Heart right ventricle (tissue), 16 donors: ENCODE measurements around the gene TEX264. TPM values are rescaled to one million over a fixed set of nuclear protein-coding genes. Genes with fewer than 3 reads are reported as not detected.

Experiments
- ATAC-seq, 8 donors: fragments of 200-7000 bp; cut with Tn5 transposase; one replicate each; pipeline ENCODE4 v1.9.1; 2020; ENCODE audit warnings: mild to moderate bottlenecking in 8 of 8, moderate library complexity in 8 of 8, moderate number of reproducible peaks in 1 of 8
- DNase-seq, 2 donors: peaks; one replicate each; pipeline ENCODE4 v3.0.0-alpha.2; 2020
- H3K27ac ChIP-seq, 10 donors: fragments of 200-600 bp; sonication (generic) in 2 of 10; one replicate each; pipeline versions ENCODE4 v1.5.0 to v1.8.0; 2020 to 2022; ENCODE audit warnings: mild to moderate bottlenecking in 3 of 10
- H3K27me3 ChIP-seq, 7 donors: fragments of 200-600 bp; one replicate each; pipeline ENCODE4 v1.8.0; 2021 to 2022; ENCODE audit warnings: mild to moderate bottlenecking in 2 of 7
- H3K36me3 ChIP-seq, 9 donors: fragments of 200-600 bp; sonication (generic) in 1 of 9; one replicate each; pipeline versions ENCODE4 v1.5.0 to v1.8.0; 2020 to 2022; ENCODE audit warnings: mild to moderate bottlenecking in 2 of 9
- H3K4me1 ChIP-seq, 9 donors: fragments of 200-600 bp; sonication (generic) in 1 of 9; one replicate each; pipeline versions ENCODE4 v1.5.0 to v1.8.0; 2020 to 2022; ENCODE audit warnings: mild to moderate bottlenecking in 4 of 9
- H3K4me3 ChIP-seq, 10 donors: fragments of 200-600 bp; sonication (generic) in 2 of 10; one replicate each; pipeline versions ENCODE4 v1.5.0 to v1.8.0; 2020 to 2022; ENCODE audit warnings: mild to moderate bottlenecking in 7 of 10, moderate library complexity in 2 of 10
- H3K9me3 ChIP-seq, 11 donors: fragments of 200-600 bp in 10 of 11; sonication (generic) in 2 of 11; one replicate each; pipeline versions ENCODE4 v1.5.0 to v1.8.0; 2013 to 2022; ENCODE audit warnings: mild to moderate bottlenecking in 2 of 11, control low read depth in 1 of 11, moderate library complexity in 1 of 11
- CTCF ChIP-seq, 9 donors: fragments of 200-600 bp; sonication (generic) in 2 of 9; IDR thresholded peaks; one replicate each; pipeline versions ENCODE4 v1.5.0 to v1.8.0; 2021 to 2022; ENCODE audit warnings: antibody characterized with exemption in 9 of 9, mild to moderate bottlenecking in 5 of 9, moderate library complexity in 1 of 9
- WGBS, 2 donors: extraction: QIAGEN DNeasy Blood & Tissue Kit; methylation state at CpG; one replicate each; pipeline ENCODE4 v1.1.7; 2013; ENCODE audit warnings: inconsistent platforms in 1 of 2; 5-methylcytosine and 5-hydroxymethylcytosine counted together
- intact Hi-C, 10 donors: fragments of 100-400 bp; cut with DNase I; formaldehyde crosslinking; loops; one replicate each; pipeline versions ENCODE4 v1.11.1 to v1.14.2; 2022
- polyA plus RNA-seq, 2 donors: library from polyadenylated mRNA; stranded (reverse); fragments of 200-250 nt; gene quantifications; one replicate each; pipeline ENCODE4 v1.2.3, GENCODE V29; 2013
- total RNA-seq, 10 donors: library from RNA; stranded (reverse); fragmentation: NEBNext Ultra II Directional in 3 of 10; extraction: Animal tissue kit (Norgen Biotek cat#: 25700) in 3 of 10; gene quantifications; one replicate each; pipeline versions ENCODE4 v1.2.1 to v1.2.4, GENCODE V29; 2021 to 2023
- donor health status: Arrhythmogenic right ventricular cardiomyopathy.
- donor health status: ischemic (EF 13 %, LVEDD 7.1; RV severe dilation, severe dysfunction).
- donor health status: healthy with polysubstance abuse.
- donor health status: DM: no; HTN: yes; CAD: no.
- donor health status: DM: no; HTN: no; CAD: no.
- donor health status: ischemic (EF 25% LVEDD 6.9; RV normal size, moderate dysfunction).
- donor health status: ischemic (EF 25% LVEDD 5.7; RV mildly dilated, moderate dysfunction).
- donor health status: healthy.
- donor health status: DM: yes; HTN: yes; CAD: no.
- donor health status: Ischemic cardiomyopathy.
- donor health status: ischemic (EF 35%, LVEDD 5.7; RV mildly dilated, moderate dysfunction).
- donor health status: nonischemic (EF 11% LVEDD 7.7; RV severe dilation, severe dysfunction).
- donor health status: DM: yes; HTN: yes; CAD: no.
- donor health status: PGD.
- donor health status: ischemic (EF 29% LVEDD 5.4; RV normal size, mild dysfunction).
- donor health status: nonischemic (EF 23%, LVEDD 6.1; RV moderate dilation, normal function).

The TEX264 gene
- total and polyA plus RNA-seq, 12 donors: 28.4 to 87.0 (median 35.9) TPM

- no peak overlapping the region for H3K4me3 ChIP-seq
- WGBS, 2 donors: 91 to 98% methylated on average over 4 of the region's 4 CpGs
- ATAC-seq (no peak), DNase-seq (no peak)
- H3K27me3 ChIP-seq: no peaks in the 10 kb centered on the region
- intact Hi-C loops: no loop called here
- H3K36me3 ChIP-seq: peaks cover 0 to 86% (median 54%) of the 10 kb centered on the region in 9 donors
- H3K4me1 ChIP-seq: no peaks in the 10 kb centered on the region
- no peaks in the 10 kb centered on the region for H3K9me3 ChIP-seq
- no peak overlapping the region for H3K27ac ChIP-seq
- no peak for TF ChIP-seq CTCF (IDR thresholded peaks at IDR 0.05)
Measured at GRCh38 chr3:51630513-51630912, 40.5 kb upstream of the TEX264 start.

- Histone ChIP-seq H3K4me1 (no peaks in the 10 kb centered on the region), H3K9me3 (no peaks in the 10 kb centered on the region), H3K27ac (no peak overlapping the region), H3K36me3 (peaks cover 0 to 100% (median 89%) of the 10 kb centered on the region in 9 donors), H3K4me3 (no peak overlapping the region), H3K27me3 (no peaks in the 10 kb centered on the region)
- no peak for ATAC-seq
- no peak for TF ChIP-seq CTCF (IDR thresholded peaks at IDR 0.05)
- whole genome bisulfite sequencing, 2 donors: 97% methylated on average over 14 of the region's 14 CpGs
- intact Hi-C loops: no loop called here
- no peak for DNase-seq
Measured at GRCh38 chr3:51637144-51637940, 33.7 kb upstream of the TEX264 start.

DNA sequence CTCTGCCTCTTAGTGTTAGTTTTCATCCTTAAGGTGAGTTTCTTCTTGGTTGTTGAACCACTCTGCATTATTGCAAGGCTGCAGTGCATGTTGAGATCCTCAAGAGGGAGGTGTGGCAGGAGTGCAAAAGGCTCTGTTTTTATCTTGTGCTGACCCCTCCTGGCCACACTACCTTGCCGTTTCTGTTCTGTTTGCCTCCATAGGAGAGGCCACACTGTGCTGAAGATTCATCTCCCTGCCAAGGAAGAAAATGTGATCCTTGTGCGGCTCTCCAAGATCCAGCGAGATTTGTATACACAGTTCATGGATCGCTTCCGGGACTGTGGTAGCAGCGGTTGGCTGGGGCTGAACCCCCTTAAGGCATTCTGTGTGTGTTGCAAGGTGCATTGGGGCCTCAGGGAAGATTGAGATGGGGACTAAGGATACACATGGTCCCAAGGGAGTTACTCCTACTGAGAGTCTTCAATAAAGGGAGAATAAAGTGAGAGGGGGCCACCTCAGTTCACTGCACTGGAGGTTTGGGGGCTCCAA lies 33.0 kb upstream of the TEX264 start:
- intact Hi-C loops: no loop called here
- Histone ChIP-seq H3K4me1 (no peaks in the 10 kb centered on the region), H3K27ac (no peak overlapping the region), H3K27me3 (no peaks in the 10 kb centered on the region), H3K36me3 (peaks cover 0 to 100% (median 91%) of the 10 kb centered on the region in 9 donors), H3K4me3 (no peak overlapping the region), H3K9me3 (no peaks in the 10 kb centered on the region)
- TF ChIP-seq CTCF (IDR thresholded peaks at IDR 0.05): peak in 8 of 9 donors; percentile 13 to 68 (median 42)
- DNase-seq (no peak), ATAC-seq (peak in 2 of 8 donors; percentile 42 to 46)
- WGBS, 2 donors: 74 to 78% methylated on average over 6 of the region's 6 CpGs

DNA sequence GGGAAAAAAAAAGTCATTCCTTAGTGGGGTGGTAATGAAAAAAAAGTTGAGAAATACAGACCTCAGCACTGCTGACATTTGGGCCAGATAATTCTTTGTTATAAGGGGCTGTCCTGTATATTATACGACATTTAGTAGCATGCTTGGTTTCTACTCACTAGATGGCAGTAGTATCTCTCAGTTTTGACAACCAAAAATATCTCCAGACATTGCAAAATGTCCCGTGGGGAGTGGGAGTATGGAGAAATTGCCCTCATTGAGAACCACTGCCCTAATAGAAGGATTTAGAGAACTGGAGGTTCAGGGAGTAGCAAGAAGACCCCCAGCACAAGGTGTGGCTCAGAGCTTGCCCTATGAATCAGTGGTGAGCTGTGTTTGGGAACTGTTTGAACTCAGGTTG lies 28.6 kb upstream of the TEX264 start:
- Histone ChIP-seq H3K36me3 (peaks cover 0 to 100% (median 94%) of the 10 kb centered on the region in 9 donors), H3K9me3 (peaks cover 0 to 3% (median 0%) of the 10 kb centered on the region in 11 donors), H3K4me1 (no peaks in the 10 kb centered on the region), H3K27me3 (no peaks in the 10 kb centered on the region), H3K27ac (no peak overlapping the region), H3K4me3 (no peak overlapping the region)
- no peak for DNase-seq
- no peak for ATAC-seq
- 15 to 16% methylated on average over 2 of the region's 2 CpGs for WGBS, 2 donors
- TF ChIP-seq CTCF (IDR thresholded peaks at IDR 0.05): peak in 8 of 9 donors; percentile 5 to 55 (median 38)
- intact Hi-C loops: loop anchor here in 1 of 10 donors (5.0 kb wide), 1 partner anchor 40 kb away; no protein-coding TSS in a partner anchor
